ENCODE results near the gene ZKSCAN3.
"Not testable (repeated sequence)": the region's sequence is repeated elsewhere in the genome, so short reads cannot be mapped to it uniquely, and the experiment has no call there.

ZKSCAN3 gene

GRCh38 chr6:28349892-28350737 is at the start of gene ZKSCAN3:
TSS of gene ZKSCAN3 (plus strand) at chr6:28349947. CDS start at chr6:28359587, 9,640 bp downstream.
- peak; percentile 82 for DNase-seq

GRCh38 chr6:28303570-28303969 is 46.2 kb upstream of the ZKSCAN3 start:
- peak; percentile 10 for DNase-seq

- not testable (repeated sequence) for DNase-seq
These were observed 43.4 kb upstream of the ZKSCAN3 start for GRCh38 chr6:28306363-28306762.

GRCh38 chr6:28311139-28311823 is 38.5 kb upstream of the ZKSCAN3 start:
- DNase-seq: no peak

- no peak for DNase-seq
These were observed 36.8 kb upstream of the ZKSCAN3 start for GRCh38 chr6:28312939-28313338.

GRCh38 chr6:28315628-28316027 is 34.1 kb upstream of the ZKSCAN3 start:
- no peak for DNase-seq

DNA sequence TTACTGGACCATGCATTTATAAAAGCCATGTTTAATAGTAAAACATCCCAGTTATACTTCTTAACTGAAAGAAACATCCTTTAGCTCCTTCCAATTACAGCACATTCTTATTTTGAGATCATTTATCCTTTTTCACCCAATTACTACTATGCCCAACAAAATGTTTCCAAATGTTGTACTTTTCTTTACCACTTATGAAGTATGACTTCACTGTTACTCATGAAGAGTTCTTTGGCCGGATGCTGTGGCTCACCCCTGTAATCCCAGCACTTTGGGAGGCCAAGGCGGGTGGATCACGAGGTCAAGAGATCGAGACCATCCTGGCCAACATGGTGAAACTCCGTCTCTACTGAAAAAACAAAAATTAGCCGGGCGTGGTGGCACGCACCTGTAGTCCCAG is 31.9 kb upstream of the ZKSCAN3 start:
- DNase-seq: not testable (repeated sequence)

- no peak for DNase-seq
These were observed 27.1 kb upstream of the ZKSCAN3 start for GRCh38 chr6:28322661-28323060.

DNA sequence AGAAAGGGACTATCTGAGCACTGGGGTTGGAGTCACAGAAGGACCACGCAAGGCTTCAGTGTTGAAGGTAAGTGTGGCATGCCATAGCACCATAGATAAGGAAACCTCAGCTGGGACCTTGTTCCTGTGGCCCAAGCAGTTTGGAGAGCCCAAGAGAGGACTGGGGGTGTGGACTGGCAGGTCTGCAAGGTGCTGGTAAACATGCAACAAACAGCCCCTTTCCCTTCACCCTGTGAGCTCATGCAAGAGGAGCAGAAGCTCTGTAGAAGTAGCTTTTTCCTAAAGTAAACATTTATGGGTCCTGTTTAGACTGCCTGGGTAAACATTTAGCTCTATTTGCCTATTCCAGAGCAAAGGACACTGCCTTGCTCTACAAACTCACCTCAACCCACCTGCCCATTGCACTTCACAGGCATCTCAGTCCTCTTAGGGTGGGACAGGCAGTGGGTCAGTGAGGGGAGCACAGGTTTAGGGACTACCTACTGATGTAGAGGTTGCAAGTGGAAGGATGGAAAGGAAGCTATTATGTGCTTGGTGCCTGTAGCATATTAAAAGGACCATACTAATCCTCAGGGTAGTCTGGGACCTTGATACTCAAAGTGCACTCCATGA is 25.8 kb upstream of the ZKSCAN3 start:
- no peak for DNase-seq

DNA sequence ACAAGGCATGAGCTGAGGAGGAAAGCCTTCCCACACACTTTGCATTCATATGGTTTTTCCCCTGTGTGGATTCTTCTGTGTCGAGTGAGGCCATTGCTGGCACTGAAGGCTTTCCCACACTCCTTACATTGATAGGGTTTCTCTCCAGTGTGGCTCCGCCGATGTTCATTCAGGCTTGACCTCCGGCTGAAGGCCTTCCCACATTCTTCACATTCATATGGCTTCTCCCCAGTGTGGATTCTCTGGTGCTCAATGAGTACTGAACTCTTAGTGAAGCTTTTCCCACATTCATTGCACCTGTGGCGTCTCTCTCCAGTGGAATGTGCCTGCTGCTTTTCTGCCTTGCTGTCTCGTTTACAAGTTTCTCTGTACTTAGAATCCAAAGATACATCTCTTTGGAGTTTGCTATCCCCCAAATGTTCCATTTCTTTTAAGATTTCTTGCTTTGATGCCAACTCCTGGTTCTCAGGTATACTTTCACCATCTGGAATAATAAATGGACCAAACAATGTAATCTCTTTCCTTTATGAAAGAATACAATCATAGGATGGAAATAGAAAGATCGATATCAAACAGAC is 23.3 kb upstream of the ZKSCAN3 start:
- no peak for DNase-seq

GRCh38 chr6:28330041-28330440 is 19.7 kb upstream of the ZKSCAN3 start:
- DNase-seq: no peak

DNA sequence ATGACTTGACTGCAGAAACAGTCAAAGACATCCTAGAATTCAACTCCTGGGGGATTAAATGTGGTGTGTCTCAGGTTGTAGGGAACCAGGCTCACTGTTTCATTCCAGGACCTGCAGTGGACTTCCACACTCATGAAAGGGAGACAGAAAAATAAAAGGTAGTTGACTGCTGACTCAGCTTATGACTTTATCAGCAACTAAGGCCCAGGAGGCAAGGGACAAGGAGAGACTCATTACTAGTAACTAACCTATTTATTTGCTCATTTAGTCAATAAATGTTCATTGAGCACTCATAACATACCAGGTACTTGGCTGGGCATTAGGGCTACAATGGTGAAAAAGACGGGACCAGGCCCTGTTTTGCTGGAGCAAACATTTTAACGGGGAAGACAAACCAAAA is 16.7 kb upstream of the ZKSCAN3 start:
- DNase-seq: no peak

- no peak for DNase-seq
These were observed 16.1 kb upstream of the ZKSCAN3 start for GRCh38 chr6:28333599-28334018.

- DNase-seq: peak; percentile 18
These were observed 15.3 kb upstream of the ZKSCAN3 start for GRCh38 chr6:28334286-28335039.

DNA sequence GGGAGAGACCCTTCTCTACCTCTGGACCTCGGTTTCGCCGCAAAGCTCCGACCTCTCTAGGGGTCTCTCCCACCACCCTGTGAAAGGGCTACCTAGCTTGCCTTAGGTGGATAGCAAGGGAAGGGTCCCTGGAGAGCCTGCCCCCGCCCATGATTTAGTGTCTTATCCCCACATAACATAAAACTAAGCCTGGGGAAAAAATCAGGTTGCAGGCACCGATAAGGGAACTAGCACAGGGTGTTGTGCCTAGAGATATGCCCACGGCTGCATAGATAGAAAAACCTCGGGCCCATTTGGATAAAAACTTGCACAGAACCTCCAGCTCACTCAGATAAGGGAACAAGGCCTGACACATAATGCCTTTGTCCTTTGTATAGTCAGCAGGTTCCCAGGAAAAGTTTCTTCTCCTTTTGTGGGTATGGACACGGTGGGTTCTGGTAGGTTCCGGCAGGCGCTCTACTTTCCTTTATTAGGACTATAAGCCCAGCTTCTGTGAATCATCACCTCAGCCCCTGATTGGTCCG is 14.6 kb upstream of the ZKSCAN3 start:
- no peak for DNase-seq

- DNase-seq: peak; percentile 92
These were observed 14.0 kb upstream of the ZKSCAN3 start, which contains the start of gene ZSCAN31 for GRCh38 chr6:28335564-28336283. TSS of gene ZSCAN31 (minus strand) at chr6:28336148. CDS start at chr6:28329683, 6,465 bp downstream.

- peak; percentile 52 for DNase-seq
These were observed 13.2 kb upstream of the ZKSCAN3 start for GRCh38 chr6:28336284-28337120.

GRCh38 chr6:28337121-28337520 is 12.6 kb upstream of the ZKSCAN3 start:
- DNase-seq: no peak

DNA sequence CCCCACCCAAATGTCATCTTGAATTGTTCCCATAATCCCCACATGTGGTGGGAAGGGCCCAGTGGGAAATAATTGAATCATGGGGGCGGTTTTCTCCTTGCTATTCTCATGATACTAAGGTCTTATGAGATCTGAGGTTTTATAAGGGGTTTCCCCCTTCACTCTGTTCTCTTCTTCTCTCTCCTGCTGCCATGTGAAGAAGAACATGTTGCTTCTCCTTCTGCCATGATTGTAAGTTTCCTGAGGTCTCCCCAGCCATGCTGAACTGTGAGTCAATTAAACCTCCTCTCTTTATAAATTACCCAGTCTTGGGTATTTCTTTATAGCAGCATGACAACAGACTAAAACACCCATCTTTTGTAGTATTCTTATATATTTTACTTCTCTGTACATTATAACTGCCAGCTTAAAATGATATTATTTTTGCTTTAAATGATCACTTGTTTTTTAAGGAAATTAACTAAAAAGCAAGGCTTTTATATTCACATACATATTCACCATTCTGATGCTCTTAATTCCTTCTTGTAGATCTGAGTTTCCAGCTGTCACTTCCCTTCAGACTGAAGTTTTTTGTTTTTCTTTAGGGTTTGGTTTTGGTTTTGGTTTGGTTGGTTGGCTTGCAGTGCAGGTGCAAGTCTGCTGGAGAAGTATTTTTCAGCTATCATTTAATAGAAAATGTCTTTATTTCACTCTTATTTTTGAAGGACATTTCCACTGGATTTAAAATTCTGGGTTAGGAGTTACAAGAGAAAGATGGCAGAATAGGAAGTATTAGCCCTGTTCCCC is 9.2 kb upstream of the ZKSCAN3 start:
- no peak for DNase-seq
